GM21515 (cell line): ENCODE measurements around the gene IFI30.

Source experiments
- ATAC-seq: cut with Tn5 transposase; IDR thresholded peaks from one replicate; pipeline ENCODE4 v1.9.1; 2021; ENCODE audit not compliant: unreplicated experiment

Gene IFI30

DNA sequence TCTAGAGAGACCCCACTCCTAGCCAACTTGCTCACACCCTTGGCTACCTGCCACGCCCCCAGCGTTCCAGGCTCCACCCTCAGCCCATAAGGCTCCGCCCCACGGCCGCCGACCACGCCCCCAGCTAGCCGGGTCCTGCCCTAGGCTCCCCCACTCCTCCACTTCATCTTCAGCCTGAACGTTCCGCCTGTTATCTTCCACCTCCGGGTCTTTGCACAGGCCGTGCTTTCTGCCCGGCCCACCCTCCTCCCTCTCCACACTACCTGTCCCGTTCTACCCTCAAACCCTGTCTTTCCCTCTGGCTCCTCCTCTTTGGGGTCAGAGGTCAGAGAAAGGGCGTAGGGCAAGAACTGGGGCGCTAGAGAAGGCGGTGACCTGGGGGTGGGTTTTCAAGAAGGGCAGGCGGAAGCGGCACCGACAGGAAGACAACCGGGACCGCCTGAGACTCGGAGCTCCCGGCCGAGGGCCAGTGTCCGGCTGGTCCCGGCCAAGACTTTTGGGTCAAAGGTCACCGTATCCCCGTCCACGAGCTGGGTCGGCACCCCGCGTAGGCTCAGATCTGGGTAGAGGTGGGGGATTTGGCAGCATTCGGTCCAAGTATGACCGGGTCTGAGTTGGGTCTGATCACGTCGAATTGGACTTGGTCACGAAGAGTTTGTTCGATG, 50.4 kb downstream of the IFI30 start:
- peak; percentile 20 for ATAC-seq

DNA sequence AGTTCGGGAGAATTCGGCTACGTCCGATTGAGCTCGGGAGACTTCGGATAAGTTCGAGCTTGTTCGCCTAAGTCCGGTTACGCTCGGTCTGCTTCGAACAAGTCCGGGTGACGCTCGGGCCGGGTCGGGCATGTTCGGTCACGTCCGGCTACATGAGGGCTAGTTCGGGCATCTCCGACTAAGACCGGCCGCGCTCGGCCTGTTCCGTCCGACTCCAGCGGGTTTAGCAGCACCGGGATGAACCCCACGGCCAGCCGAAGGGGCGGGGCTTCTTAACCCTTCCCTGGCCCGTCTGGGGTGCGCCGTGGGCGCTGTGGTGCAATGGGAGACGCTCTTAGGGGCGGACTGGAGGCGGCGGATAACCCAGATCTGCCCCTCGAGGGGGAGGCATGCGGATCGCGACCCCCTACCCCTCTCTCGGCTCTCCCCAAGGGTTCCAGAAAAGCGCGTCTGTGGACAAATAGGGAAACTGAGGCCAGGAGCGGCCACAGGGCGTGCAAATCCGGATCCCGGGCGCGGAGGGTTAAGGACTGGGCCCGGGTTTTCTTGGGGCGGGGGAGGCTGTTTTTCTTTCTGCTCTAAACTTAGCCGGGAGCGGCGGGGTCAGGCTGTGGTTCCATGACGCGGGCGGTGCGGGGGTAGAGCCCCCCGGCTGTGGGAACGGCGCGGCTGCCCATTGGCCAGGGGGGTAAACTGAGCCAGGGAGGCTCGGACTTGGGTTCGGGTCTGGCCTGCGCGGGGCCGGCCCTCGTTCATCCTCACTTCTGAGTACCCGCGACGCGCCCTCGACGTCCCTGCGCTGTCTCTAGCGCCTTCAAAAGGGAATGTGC, 51.1 kb downstream of the IFI30 start:
- ATAC-seq = peak; percentile 91

DNA sequence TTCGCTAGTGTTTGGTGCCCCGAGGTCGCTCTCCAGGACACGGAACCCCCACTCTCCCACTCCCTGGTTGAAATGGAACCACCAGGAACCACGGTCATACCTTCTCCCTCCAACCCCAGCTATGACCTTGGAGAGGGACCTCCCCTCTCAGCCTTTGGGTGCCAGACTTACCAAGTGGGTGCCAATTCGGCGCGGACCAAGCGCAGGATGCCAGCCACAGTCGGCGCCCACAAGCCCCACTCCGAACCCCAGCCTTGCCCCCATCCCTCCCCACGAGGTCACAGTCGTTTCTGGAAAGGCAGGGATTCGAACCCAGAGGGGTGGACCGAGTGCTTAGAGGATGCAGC, 51.7 kb downstream of the IFI30 start:
- ATAC-seq = no peak

DNA sequence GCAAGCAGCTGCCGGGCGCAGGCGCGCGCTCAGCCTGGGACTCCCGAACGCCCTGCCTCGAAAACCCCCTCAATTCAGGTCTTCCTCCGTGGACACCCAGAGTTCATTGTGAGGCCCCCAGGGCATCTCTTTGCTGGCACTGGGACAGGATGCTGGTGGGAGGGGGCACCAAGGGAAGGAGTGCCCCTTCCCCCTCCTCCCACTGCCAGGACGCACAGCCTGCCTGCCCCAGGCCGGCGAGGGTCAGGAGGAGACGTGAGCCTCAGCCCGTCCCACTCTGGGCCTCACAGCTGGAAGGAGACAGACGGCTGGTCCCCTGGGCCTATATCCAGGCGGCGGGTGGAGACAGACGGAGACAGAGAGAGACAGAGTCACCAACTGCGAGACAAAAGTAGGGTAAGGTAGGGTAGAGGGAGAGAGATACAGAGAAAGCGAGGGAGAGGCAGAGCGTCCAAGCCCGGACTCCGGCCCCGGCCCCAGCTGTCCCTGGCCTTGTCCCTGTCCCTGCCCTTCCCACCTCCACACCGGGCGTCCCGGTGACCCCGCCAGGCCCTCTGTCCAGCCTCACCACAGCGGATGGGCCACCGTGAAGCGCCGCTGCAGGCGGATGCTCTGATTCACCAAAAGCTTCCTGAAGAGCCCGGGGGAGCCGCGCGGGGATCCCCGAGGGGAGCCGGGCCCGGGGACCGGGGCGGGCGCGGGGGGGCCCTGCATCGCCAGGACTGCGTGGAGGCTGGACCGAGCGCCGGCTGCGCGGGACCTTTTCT, 52.3 kb downstream of the IFI30 start, which contains the start of gene PDE4C:
Gene PDE4C, minus strand, starts transcription at position 737 of the 767 bp plus-strand sequence. Its CDS starts 23 bp downstream, at position 714.
- no peak for ATAC-seq

DNA sequence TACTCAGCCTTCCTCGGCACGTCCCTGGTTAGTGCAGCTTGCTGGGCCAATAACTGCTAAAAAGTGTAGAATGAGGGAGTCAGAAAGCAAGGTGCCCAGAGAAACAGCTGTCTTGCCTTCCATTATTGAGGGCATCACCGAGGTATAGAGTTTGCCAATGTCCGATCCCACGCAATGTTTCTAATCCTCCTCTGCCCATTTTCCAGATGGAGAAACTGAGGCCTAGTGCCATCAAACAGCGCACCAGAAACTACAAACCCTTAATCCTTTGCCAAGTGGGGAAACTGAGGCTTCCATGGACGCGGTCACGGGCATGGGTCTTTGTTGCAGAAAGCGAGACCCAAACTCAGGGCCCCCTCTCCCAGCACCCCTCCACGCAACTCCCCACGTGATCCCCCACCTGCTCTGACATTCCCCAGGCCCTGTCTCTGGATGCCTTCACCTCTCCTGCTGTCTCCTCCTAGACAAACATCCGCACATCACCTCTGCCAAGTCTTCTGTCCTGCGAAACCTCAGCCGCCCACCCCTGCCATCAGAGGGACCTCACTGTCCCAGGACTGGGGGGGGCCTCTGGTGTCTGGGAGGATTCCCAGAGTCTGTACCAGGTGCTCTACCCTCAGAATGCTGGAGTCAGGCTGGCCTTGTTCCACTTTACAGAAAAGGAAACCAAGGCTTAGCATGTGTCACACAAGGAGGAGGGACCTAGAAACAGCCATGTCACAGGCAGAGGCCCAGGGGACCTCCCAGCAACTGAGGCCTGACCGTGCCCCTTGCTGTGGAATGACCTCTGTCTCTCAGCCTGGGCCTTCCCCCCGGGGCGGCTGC, 53.6 kb downstream of the IFI30 start:
- ATAC-seq = no peak
